ENCODE results near the gene TFEC.
"Not testable (repeated sequence)": the region's sequence is repeated elsewhere in the genome, so short reads cannot be mapped to it uniquely, and the experiment has no call there.

The TFEC gene

GRCh38 chr7:115933471-115933870 is 97.1 kb downstream of the TFEC start:
- in situ Hi-C loops (cut with HindIII; ENCODE audit: low sequenced_read_pairs) = no loop called here

GRCh38 chr7:115932880-115933279 is 97.7 kb downstream of the TFEC start:
- in situ Hi-C loops (cut with HindIII; ENCODE audit: low sequenced_read_pairs) = no loop called here

- in situ Hi-C loops (cut with HindIII; ENCODE audit: low sequenced_read_pairs) = not testable (repeated sequence)
Measured at GRCh38 chr7:115930184-115930583, 100.4 kb downstream of the TFEC start.

- in situ Hi-C loops (cut with HindIII; ENCODE audit: low sequenced_read_pairs) = not testable (repeated sequence)
Measured at GRCh38 chr7:115929736-115930135, 100.8 kb downstream of the TFEC start.

- in situ Hi-C loops (cut with HindIII; ENCODE audit: low sequenced_read_pairs) = no loop called here
Measured at GRCh38 chr7:115924411-115924810, 106.2 kb downstream of the TFEC start.

- in situ Hi-C loops (cut with HindIII; ENCODE audit: low sequenced_read_pairs) = no loop called here
Measured at GRCh38 chr7:115920367-115920766, 110.2 kb downstream of the TFEC start.

GRCh38 chr7:115914951-115915350 is 115.6 kb downstream of the TFEC start:
- in situ Hi-C loops (cut with HindIII; ENCODE audit: low sequenced_read_pairs) = no loop called here

GRCh38 chr7:115911465-115911864 is 119.1 kb downstream of the TFEC start:
- in situ Hi-C loops (cut with HindIII; ENCODE audit: low sequenced_read_pairs) = no loop called here

- in situ Hi-C loops (cut with HindIII; ENCODE audit: low sequenced_read_pairs) = no loop called here
Measured at GRCh38 chr7:115910541-115911164, 119.9 kb downstream of the TFEC start.

- in situ Hi-C loops (cut with HindIII; ENCODE audit: low sequenced_read_pairs) = no loop called here
Measured at GRCh38 chr7:115906731-115907130, 123.8 kb downstream of the TFEC start.

- in situ Hi-C loops (cut with HindIII; ENCODE audit: low sequenced_read_pairs) = no loop called here
Measured at GRCh38 chr7:115889669-115889984, 140.9 kb downstream of the TFEC start.

- in situ Hi-C loops (cut with HindIII; ENCODE audit: low sequenced_read_pairs) = no loop called here
Measured at GRCh38 chr7:115888981-115889668, 141.4 kb downstream of the TFEC start.

- in situ Hi-C loops (cut with HindIII; ENCODE audit: low sequenced_read_pairs) = no loop called here
Measured at GRCh38 chr7:115885550-115885949, 145.0 kb downstream of the TFEC start.
